Ovary (tissue), 9 donors: ENCODE results near the gene SPRED3. TPM values are rescaled to one million over a fixed set of nuclear protein-coding genes. Genes with fewer than 3 reads are reported as not detected.

Experiments used
- DNase-seq, 5 donors: peaks; one replicate each; pipeline ENCODE4 v3.0.0-alpha.2; 2019 to 2020
- H3K27ac ChIP-seq, 2 donors: fragments of 200-600 bp; one replicate each; pipeline versions ENCODE4 v1.5.1 to v1.8.0; 2019 to 2022
- H3K27me3 ChIP-seq: fragments of 200-600 bp; one replicate; pipeline ENCODE4 v1.8.0; 2022
- H3K36me3 ChIP-seq: fragments of 200-600 bp; sonication (generic); one replicate; pipeline ENCODE4 v1.5.1; 2019
- H3K4me1 ChIP-seq: one replicate; pipeline ENCODE4 v1.8.1; 2013; ENCODE audit warnings: mild to moderate bottlenecking, moderate library complexity; ENCODE audit not compliant: insufficient read depth
- H3K4me3 ChIP-seq: fragments of 200-600 bp; sonication (generic); one replicate; pipeline ENCODE4 v1.5.1; 2017
- H3K9me3 ChIP-seq, 2 donors: fragments of 200-600 bp in 1 of 2; sonication (generic) in 1 of 2; one replicate each; pipeline versions ENCODE4 v1.5.1 to v1.8.1; 2013 to 2019; ENCODE audit warnings: mild to moderate bottlenecking in 1 of 2, moderate library complexity in 1 of 2
- CTCF ChIP-seq, 3 donors: fragments of 450-650 bp in 2 of 3; fragments of 200-600 bp in 1 of 3; IDR thresholded peaks; one replicate each; pipeline versions ENCODE4 v1.5.1 to v1.8.0; 2016 to 2022; ENCODE audit warnings: antibody characterized with exemption in 3 of 3, mild to moderate bottlenecking in 1 of 3
- EP300 ChIP-seq: sonication (generic); formaldehyde crosslinking; IDR thresholded peaks from one replicate; pipeline ENCODE4 v1.6.1; 2017; ENCODE audit warnings: antibody characterized with exemption
- POLR2A ChIP-seq: fragments of 450-650 bp; IDR thresholded peaks from one replicate; pipeline ENCODE4 v1.6.1; 2017; ENCODE audit warnings: antibody characterized with exemption, mild to moderate bottlenecking, moderate library complexity
- WGBS, 3 donors: extraction: QIAGEN DNeasy Blood & Tissue Kit in 1 of 3; methylation state at CpG; one replicate each; pipeline versions ENCODE4 v1.1.5 to v1.1.7; 2013 to 2017; 5-methylcytosine and 5-hydroxymethylcytosine counted together
- intact Hi-C, 4 donors: fragments of 100-400 bp; cut with DNase I; formaldehyde crosslinking; loops; one replicate each; pipeline versions ENCODE4 v1.11.0 to v1.15.1; 2022 to 2023
- polyA plus RNA-seq, 2 donors: library from polyadenylated mRNA; stranded (reverse); fragments of 200-250 nt in 1 of 2; fragments of 350-450 nt in 1 of 2; fragmentation: Illumina TruSeq in 1 of 2; extraction: RNeasy Lipid Tissue Mini Kit (QIAGEN cat#74804) in 1 of 2; gene quantifications; one replicate each; pipeline ENCODE4 v1.2.3, GENCODE V29; 2013 to 2014
- total RNA-seq, 7 donors: library from RNA; depleted of rRNA in 2 of 7; stranded (reverse); fragments of >200 nt in 2 of 7; fragmentation: NEBNext Ultra II Directional in 3 of 7; extraction: Animal tissue kit (Norgen Biotek cat#: 25700) in 3 of 7; gene quantifications; one replicate each; pipeline versions ENCODE4 v1.1.0 to v1.2.4, GENCODE V29; 2016 to 2023
- donor health status: DM: no; HTN: no; CAD: no; lungs with moderate emphysema.
- donor health status: DM: no; HTN: no; CAD: no.
- donor health status: Bipolar disorder and iron deficiency.
- donor health status: DM: yes; HTN: yes; CAD: no.
- donor health status: DM: no; HTN: no; CAD: no.
- donor health status: DM: yes; HTN: yes; CAD: no.

SPRED3 gene
- total and polyA plus RNA-seq, 9 donors: 0.24 to 2.1 (median 0.84) TPM

- no peak overlapping the region for H3K27ac ChIP-seq
These were observed 816 bp downstream of the SPRED3 start for GRCh38 chr19:38389101-38389925.

GRCh38 chr19:38389957-38390924, 1.7 kb downstream of the SPRED3 start:
- Histone ChIP-seq H3K4me3 (no peak overlapping the region), H3K36me3 (no peaks in the 10 kb centered on the region), H3K27me3 (no peaks in the 10 kb centered on the region), H3K9me3 (no peaks in the 10 kb centered on the region), H3K27ac (no peak overlapping the region), H3K4me1 (peaks cover 10% of the 10 kb centered on the region)
- WGBS, 3 donors: 35 to 48% (median 41%) methylated on average over 16 to 22 of the region's 22 CpGs
- TF ChIP-seq EP300 (no peak), CTCF (IDR thresholded peaks at IDR 0.05) (no peak), POLR2A (no peak)
- no peak for DNase-seq
- intact Hi-C loops: no loop called here

More at GRCh38 chr19:38389101-38389925, 816 bp downstream of the SPRED3 start:
- Histone ChIP-seq H3K9me3 (no peaks in the 10 kb centered on the region), H3K36me3 (no peaks in the 10 kb centered on the region), H3K27me3 (no peaks in the 10 kb centered on the region), H3K4me1 (peaks cover 10% of the 10 kb centered on the region), H3K4me3 (peak overlapping the region; percentile 52)
- intact Hi-C loops: no loop called here
- TF ChIP-seq CTCF (IDR thresholded peaks at IDR 0.05) (no peak), POLR2A (no peak), EP300 (no peak)
- peak in 1 of 5 donors; percentile 30 for DNase-seq
- 3 to 6% (median 5%) methylated on average over 18 to 28 of the region's 28 CpGs for WGBS, 3 donors

- Histone ChIP-seq H3K4me3 (no peak overlapping the region), H3K9me3 (no peaks in the 10 kb centered on the region), H3K36me3 (no peaks in the 10 kb centered on the region), H3K27ac (no peak overlapping the region), H3K4me1 (peaks cover 5% of the 10 kb centered on the region), H3K27me3 (no peaks in the 10 kb centered on the region)
- DNase-seq: no peak
- WGBS, 3 donors: 58 to 64% (median 61%) methylated on average over 8 of the region's 8 CpGs
- TF ChIP-seq CTCF (IDR thresholded peaks at IDR 0.05): no peak
- no peak for TF ChIP-seq EP300
- TF ChIP-seq POLR2A: no peak
- intact Hi-C loops: no loop called here
These were observed 3.5 kb downstream of the SPRED3 start for GRCh38 chr19:38391911-38392464.

GRCh38 chr19:38392707-38393308, 4.3 kb downstream of the SPRED3 start:
- Histone ChIP-seq H3K27me3 (no peaks in the 10 kb centered on the region), H3K36me3 (no peaks in the 10 kb centered on the region), H3K27ac (no peak overlapping the region), H3K4me3 (no peak overlapping the region), H3K9me3 (no peaks in the 10 kb centered on the region), H3K4me1 (peaks cover 2% of the 10 kb centered on the region)
- no peak for TF ChIP-seq EP300
- WGBS, 3 donors: 68 to 74% (median 73%) methylated on average over 6 of the region's 6 CpGs
- intact Hi-C loops: no loop called here
- no peak for DNase-seq
